Prostate gland (tissue), 2 donors: Measurements from ENCODE around the gene AKAP12.

ENCODE experiments used
- POLR2A ChIP-seq: fragments of 450-650 bp; IDR thresholded peaks from one replicate; pipeline ENCODE4 v1.6.1; 2016; ENCODE audit warnings: antibody characterized with exemption, mild to moderate bottlenecking
- TF ChIP-seq, protein P1 (sequence below), 4 experiments: fragments of 200-600 bp in 2 of 4; fragments of 450-650 bp in 2 of 4; sonication (generic) in 2 of 4; IDR thresholded peaks; 1 replicate in 3 of 4; 2 replicates in 1 of 4; pipeline ENCODE4 v1.5.1; 2016 to 2019; ENCODE audit warnings: antibody characterized with exemption in 4 of 4, mild to moderate bottlenecking in 2 of 4, moderate library complexity in 2 of 4

DNA sequence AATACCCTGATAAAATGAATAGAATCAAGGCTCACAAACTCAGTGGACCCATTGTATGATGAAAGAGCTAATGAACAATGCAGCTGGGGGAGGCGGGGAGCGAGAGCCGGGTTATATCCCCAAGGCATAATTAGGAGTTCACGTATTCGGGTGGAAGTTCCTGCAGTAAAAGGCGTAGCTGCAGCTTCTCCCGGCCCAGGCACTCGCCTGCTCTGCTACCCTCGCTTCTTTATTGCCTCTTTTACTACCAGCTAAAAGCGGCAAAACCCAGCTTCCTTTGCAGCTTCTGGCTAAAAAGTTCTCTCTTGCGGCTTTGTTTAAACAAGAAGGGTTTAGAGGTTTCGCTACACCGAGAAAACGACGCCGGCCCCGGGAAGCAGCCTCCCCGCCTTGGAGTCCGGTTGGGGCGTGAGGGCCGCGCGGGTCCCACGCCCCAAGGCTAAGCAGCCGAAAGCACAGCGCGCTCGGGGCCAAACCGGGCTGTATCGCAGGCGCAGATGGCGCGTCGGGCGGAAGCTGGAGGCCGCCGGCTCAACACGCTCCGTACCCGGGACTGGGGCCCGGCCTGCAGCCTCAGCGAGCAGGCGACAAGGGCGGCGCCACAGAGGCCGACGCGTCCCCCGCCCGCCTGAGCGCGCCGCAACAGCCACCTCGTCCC, 150.0 kb downstream of the AKAP12 start:
- TF ChIP-seq, protein P1, sequence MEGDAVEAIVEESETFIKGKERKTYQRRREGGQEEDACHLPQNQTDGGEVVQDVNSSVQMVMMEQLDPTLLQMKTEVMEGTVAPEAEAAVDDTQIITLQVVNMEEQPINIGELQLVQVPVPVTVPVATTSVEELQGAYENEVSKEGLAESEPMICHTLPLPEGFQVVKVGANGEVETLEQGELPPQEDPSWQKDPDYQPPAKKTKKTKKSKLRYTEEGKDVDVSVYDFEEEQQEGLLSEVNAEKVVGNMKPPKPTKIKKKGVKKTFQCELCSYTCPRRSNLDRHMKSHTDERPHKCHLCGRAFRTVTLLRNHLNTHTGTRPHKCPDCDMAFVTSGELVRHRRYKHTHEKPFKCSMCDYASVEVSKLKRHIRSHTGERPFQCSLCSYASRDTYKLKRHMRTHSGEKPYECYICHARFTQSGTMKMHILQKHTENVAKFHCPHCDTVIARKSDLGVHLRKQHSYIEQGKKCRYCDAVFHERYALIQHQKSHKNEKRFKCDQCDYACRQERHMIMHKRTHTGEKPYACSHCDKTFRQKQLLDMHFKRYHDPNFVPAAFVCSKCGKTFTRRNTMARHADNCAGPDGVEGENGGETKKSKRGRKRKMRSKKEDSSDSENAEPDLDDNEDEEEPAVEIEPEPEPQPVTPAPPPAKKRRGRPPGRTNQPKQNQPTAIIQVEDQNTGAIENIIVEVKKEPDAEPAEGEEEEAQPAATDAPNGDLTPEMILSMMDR (IDR thresholded peaks at IDR 0.05) = peak in 1 of 4 experiments; percentile 4
- TF ChIP-seq POLR2A = peak; percentile 51
